ENCODE results near the gene L3MBTL1. TPM values are rescaled to one million over a fixed set of nuclear protein-coding genes. Genes with fewer than 3 reads are reported as not detected.
A peak's percentile ranks its signal among the peaks of the same experiment; 100 is the strongest.

L3MBTL1 gene
- total RNA-seq, 4 donors from 2014 or later, result 10.9 to 152 (median 23.1) TPM

GRCh38 chr20:43590036-43590391, 82.5 kb downstream of the L3MBTL1 start:
- TF ChIP-seq EP300 (IDR thresholded peaks at IDR 0.05; ENCODE audit: low read depth) (no peak), POLR2AphosphoS5 (IDR thresholded peaks at IDR 0.05) (no peak), POLR2A (IDR thresholded peaks at IDR 0.05) (no peak)
- TF ChIP-seq, protein P1, sequence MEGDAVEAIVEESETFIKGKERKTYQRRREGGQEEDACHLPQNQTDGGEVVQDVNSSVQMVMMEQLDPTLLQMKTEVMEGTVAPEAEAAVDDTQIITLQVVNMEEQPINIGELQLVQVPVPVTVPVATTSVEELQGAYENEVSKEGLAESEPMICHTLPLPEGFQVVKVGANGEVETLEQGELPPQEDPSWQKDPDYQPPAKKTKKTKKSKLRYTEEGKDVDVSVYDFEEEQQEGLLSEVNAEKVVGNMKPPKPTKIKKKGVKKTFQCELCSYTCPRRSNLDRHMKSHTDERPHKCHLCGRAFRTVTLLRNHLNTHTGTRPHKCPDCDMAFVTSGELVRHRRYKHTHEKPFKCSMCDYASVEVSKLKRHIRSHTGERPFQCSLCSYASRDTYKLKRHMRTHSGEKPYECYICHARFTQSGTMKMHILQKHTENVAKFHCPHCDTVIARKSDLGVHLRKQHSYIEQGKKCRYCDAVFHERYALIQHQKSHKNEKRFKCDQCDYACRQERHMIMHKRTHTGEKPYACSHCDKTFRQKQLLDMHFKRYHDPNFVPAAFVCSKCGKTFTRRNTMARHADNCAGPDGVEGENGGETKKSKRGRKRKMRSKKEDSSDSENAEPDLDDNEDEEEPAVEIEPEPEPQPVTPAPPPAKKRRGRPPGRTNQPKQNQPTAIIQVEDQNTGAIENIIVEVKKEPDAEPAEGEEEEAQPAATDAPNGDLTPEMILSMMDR (IDR thresholded peaks at IDR 0.05), result no peak
- intact Hi-C loops (cut with DNase I; ENCODE audit: low total_unique reads), result no loop called here

GRCh38 chr20:43590392-43591303, 83.2 kb downstream of the L3MBTL1 start, which contains the start of gene IFT52:
Gene IFT52, plus strand, starts transcription at chr20:43590937. Its CDS starts 3,762 bp downstream, at chr20:43594699.
- DNase-seq, result peak; percentile 96
- Histone ChIP-seq H3K27ac (peak within 1 kb of the TSS; percentile 75 to 86 (median 82)), H3K27me3 (no peaks in the 10 kb centered on the region), H3K4me3 (peak within 1 kb of the TSS; percentile 37 to 92 (median 80)), H3K36me3 (peaks cover 0 to 5% (median 2%) of the 10 kb centered on the region in 4 donors), H3K4me1 (peaks cover 5 to 19% (median 14%) of the 10 kb centered on the region in 4 donors), H3K9me3 (no peaks in the 10 kb centered on the region)
- intact Hi-C loops (cut with DNase I; ENCODE audit: low total_unique reads), result no loop called here
- 0 to 1% methylated on average over 7 to 56 of the region's 68 CpGs for WGBS, 2 donors (ENCODE audit: low coverage in 1 of 2)
- in situ Hi-C loops (cut with MboI; ENCODE audit: low pct_ligation_motif_present in 1 of 4, low pct_unique_long_range_greater_than_20kb in 1 of 4, low sequenced_read_pairs in 3 of 4), result no loop called here
- TF ChIP-seq EP300 (IDR thresholded peaks at IDR 0.05; ENCODE audit: low read depth), result no peak
- peak; percentile 69 to 70 (median 69) for TF ChIP-seq POLR2AphosphoS5 (IDR thresholded peaks at IDR 0.05)
- TF ChIP-seq, protein P1 (IDR thresholded peaks at IDR 0.05), result peak in 1 of 5 experiments; percentile 12
- TF ChIP-seq POLR2A (IDR thresholded peaks at IDR 0.05), result peak; percentile 49

More at GRCh38 chr20:43590036-43590391, 82.5 kb downstream of the L3MBTL1 start:
- Histone ChIP-seq H3K9me3 (no peaks in the 10 kb centered on the region), H3K4me1 (peaks cover 5 to 19% (median 14%) of the 10 kb centered on the region in 4 donors), H3K27me3 (no peaks in the 10 kb centered on the region), H3K4me3 (peak overlapping the region; percentile 37 to 92 (median 80)), H3K27ac (peak overlapping the region; percentile 75 to 86 (median 82)), H3K36me3 (no peaks in the 10 kb centered on the region)
- in situ Hi-C loops (cut with MboI; ENCODE audit: low pct_ligation_motif_present in 1 of 4, low pct_unique_long_range_greater_than_20kb in 1 of 4, low sequenced_read_pairs in 3 of 4), result no loop called here
- peak; percentile 21 for DNase-seq
- 20 to 37% methylated on average over 4 to 9 of the region's 9 CpGs for WGBS, 2 donors (ENCODE audit: low coverage in 1 of 2)

Small RNAs within 50 kb of the gene (small RNA-seq; reads per million reads assigned to genes)
- 0 to 0.24 (median 0) reads per million in 4 donors for gene RNU6-1251P

Other genes starting within 250 kb of the L3MBTL1 start
- 100 to 1,000 TPM in 1 of 4 donors, 10 to 100 TPM in 3; 48.3 to 194 (median 70.1) TPM for gene SRSF6, start 49.8 kb upstream of the L3MBTL1 start, total RNA-seq
- 100 to 1,000 TPM in 3 of 4 donors, 10 to 100 TPM in 1; 71.6 to 293 (median 149) TPM for gene SGK2, start 51.3 kb downstream of the L3MBTL1 start, total RNA-seq
- gene IFT52, start 83.2 kb downstream of the L3MBTL1 start, total RNA-seq, result 10 to 100 TPM in 3 of 4 donors, 1 to 10 TPM in 1; 1.4 to 83.4 (median 19.9) TPM
- 100 to 1,000 TPM in 1 of 4 donors, 1 to 10 TPM in 3; 1.1 to 134 (median 2.2) TPM for gene MYBL2, start 159.4 kb downstream of the L3MBTL1 start, total RNA-seq
- gene GTSF1L, start 219.3 kb downstream of the L3MBTL1 start, total RNA-seq, result not detected